ENCODE measurements around the gene NCOA7. TPM values are rescaled to one million over a fixed set of nuclear protein-coding genes. Genes with fewer than 3 reads are reported as not detected.
A peak's percentile ranks its signal among the peaks of the same experiment; 100 is the strongest.

Gene NCOA7
- total and polyA plus RNA-seq, 9 of the 15 experiments (the other 6 are each of a cell fraction or from before 2014, with no cell fraction given): 5.8 to 14.6 (median 9.3) TPM

DNA sequence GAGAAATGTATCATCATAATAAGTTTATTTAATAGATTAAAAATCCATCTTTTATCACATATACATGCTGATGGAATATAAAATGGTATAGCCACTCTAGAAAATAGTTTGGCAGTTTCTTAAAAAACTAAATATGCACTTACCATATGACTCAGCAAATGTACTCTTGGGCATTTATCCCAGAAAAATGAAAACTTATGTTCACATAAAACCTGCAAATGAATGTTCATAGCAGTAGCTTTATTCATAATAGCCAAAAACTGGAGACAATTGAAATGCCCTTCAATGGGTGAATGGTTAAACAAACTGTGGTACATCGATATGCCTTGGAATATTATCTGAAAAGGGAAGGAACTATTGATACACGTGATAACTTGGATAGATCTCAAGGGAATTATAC is 6.4 kb upstream of the NCOA7 start:
- no peak overlapping the region; the same call in 1 of the 2 replicates for H3K4me2 ChIP-seq (ENCODE audit: insufficient read depth, low read length)
- intact Hi-C loops (cut with micrococcal nuclease) (loop anchor here (5.0 to 10.0 kb wide), 4 partner anchors 123 to 820 kb away; partner anchors contain the start of gene RNF217), in situ Hi-C loops (cut with MboI) (loop anchor here (10.0 kb wide), 1 partner anchor 1490 kb away; no protein-coding TSS in a partner anchor)
- H4K20me1 ChIP-seq (replicated peaks; ENCODE audit: control insufficient read depth, insufficient read depth, low read length): no peaks in the 10 kb centered on the region
- POLR2A ChIA-PET: interaction anchor here (0.9 kb wide), 1 partner anchor 202 kb away, joined by 3 read pairs; the partner anchor contains the start of gene TRMT11
- WGBS (ENCODE audit: insufficient coverage, low coverage, missing lambda C conversion rate): 63% methylated on average over 2 of the region's 2 CpGs
- no peak overlapping the region for H2AFZ ChIP-seq (ENCODE audit: low read depth, low read length)
- no peak overlapping the region for H3K27ac ChIP-seq (ENCODE audit: extremely low read depth, low read depth, low read length)
- DNase-seq (ENCODE audit: extremely low read depth in 1 of 4, low spot score in 3 of 4) (no peak), FAIRE-seq (no peak), ATAC-seq (no peak)
- no peak overlapping the region for H3K4me3 ChIP-seq
- no peaks in the 10 kb centered on the region for H3K27me3 ChIP-seq (ENCODE audit: control insufficient read depth in 2 of 2, insufficient read depth in 2 of 2, low read length in 2 of 2)
- peaks cover 4 to 10% of the 10 kb centered on the region in 2 experiments; a peak in 4 of 5 replicates for H3K4me1 ChIP-seq (replicated peaks in 1 of 2; ENCODE audit: control insufficient read depth in 2 of 2, insufficient read depth in 2 of 2, low read length in 2 of 2)
- H3K36me3 ChIP-seq (ENCODE audit: control insufficient read depth, insufficient read depth, low read length): peaks cover 7% of the 10 kb centered on the region; the same call in 2 of the 3 replicates
- H3K79me2 ChIP-seq (ENCODE audit: control insufficient read depth, insufficient read depth, low read length): peaks cover 32% of the 10 kb centered on the region
- H3K9ac ChIP-seq (ENCODE audit: insufficient read depth in 1 of 2, low read depth in 2 of 2, low read length in 2 of 2): no peak overlapping the region
- H3K9me3 ChIP-seq (replicated peaks; ENCODE audit: control insufficient read depth, insufficient read depth, low read depth, low read length): no peaks in the 10 kb centered on the region
- BruUV-seq (replicated peaks): no TSS peak
- CTCF ChIA-PET (ENCODE audit: low intra/inter-chr PET ratio): no interaction called here
- H3K9me1 ChIP-seq (ENCODE audit: control insufficient read depth, insufficient read depth, low read length): no peaks in the 10 kb centered on the region
- TF ChIP-seq PRPF4 (IDR thresholded peaks at IDR 0.05; ENCODE audit: insufficient read depth, low read depth, low read length, poor library complexity, severe bottlenecking) (no peak), RBM15 (IDR thresholded peaks at IDR 0.05; ENCODE audit: insufficient read depth, low read length) (no peak), NFE2L1 (tag; IDR thresholded peaks at IDR 0.05; ENCODE audit: borderline replicate concordance, low read depth) (peak; percentile 48; the same call in 1 of the 2 replicates), MAFG (tag; conservative IDR thresholded peaks at IDR 0.05) (peak; percentile 81), DPF2 (IDR thresholded peaks at IDR 0.05) (no peak), PTRF (tag; IDR thresholded peaks at IDR 0.05) (no peak), C11orf30 (IDR thresholded peaks at IDR 0.05; ENCODE audit: low read depth) (peak; percentile 77; the same call in 1 of the 2 replicates), ZNF696 (CRISPR knock-in tag; conservative IDR thresholded peaks at IDR 0.05) (no peak), CXXC5 (CRISPR knock-in tag; IDR thresholded peaks at IDR 0.05) (no peak), EHMT2 (IDR thresholded peaks at IDR 0.05) (no peak), ZFPM2 (CRISPR knock-in tag; IDR thresholded peaks at IDR 0.05) (no peak), CLOCK (CRISPR knock-in tag; IDR thresholded peaks at IDR 0.05; ENCODE audit: borderline replicate concordance) (no peak), MAFK (IDR thresholded peaks at IDR 0.05; ENCODE audit: low read length) (peak; percentile 49; the same call in 1 of the 2 replicates), NFE2 (IDR thresholded peaks at IDR 0.05; ENCODE audit: low read depth) (peak; percentile 79), TBL1XR1 (IDR thresholded peaks at IDR 0.05; ENCODE audit: low read length in 2 of 2) (no peak)
- TF ChIP-seq, protein P1, sequence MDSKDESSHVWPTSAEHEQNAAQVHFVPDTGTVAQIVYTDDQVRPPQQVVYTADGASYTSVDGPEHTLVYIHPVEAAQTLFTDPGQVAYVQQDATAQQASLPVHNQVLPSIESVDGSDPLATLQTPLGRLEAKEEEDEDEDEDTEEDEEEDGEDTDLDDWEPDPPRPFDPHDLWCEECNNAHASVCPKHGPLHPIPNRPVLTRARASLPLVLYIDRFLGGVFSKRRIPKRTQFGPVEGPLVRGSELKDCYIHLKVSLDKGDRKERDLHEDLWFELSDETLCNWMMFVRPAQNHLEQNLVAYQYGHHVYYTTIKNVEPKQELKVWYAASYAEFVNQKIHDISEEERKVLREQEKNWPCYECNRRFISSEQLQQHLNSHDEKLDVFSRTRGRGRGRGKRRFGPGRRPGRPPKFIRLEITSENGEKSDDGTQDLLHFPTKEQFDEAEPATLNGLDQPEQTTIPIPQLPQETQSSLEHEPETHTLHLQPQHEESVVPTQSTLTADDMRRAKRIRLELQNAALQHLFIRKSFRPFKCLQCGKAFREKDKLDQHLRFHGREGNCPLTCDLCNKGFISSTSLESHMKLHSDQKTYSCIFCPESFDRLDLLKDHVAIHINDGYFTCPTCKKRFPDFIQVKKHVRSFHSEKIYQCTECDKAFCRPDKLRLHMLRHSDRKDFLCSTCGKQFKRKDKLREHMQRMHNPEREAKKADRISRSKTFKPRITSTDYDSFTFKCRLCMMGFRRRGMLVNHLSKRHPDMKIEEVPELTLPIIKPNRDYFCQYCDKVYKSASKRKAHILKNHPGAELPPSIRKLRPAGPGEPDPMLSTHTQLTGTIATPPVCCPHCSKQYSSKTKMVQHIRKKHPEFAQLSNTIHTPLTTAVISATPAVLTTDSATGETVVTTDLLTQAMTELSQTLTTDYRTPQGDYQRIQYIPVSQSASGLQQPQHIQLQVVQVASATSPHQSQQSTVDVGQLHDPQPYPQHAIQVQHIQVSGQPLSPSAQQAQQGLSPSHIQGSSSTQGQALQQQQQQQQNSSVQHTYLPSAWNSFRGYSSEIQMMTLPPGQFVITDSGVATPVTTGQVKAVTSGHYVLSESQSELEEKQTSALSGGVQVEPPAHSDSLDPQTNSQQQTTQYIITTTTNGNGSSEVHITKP (IDR thresholded peaks at IDR 0.05; ENCODE audit: partially characterized antibody): no peak
- TF ChIP-seq, protein P2, sequence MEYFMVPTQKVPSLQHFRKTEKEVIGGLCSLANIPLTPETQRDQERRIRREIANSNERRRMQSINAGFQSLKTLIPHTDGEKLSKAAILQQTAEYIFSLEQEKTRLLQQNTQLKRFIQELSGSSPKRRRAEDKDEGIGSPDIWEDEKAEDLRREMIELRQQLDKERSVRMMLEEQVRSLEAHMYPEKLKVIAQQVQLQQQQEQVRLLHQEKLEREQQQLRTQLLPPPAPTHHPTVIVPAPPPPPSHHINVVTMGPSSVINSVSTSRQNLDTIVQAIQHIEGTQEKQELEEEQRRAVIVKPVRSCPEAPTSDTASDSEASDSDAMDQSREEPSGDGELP (CRISPR knock-in tag; IDR thresholded peaks at IDR 0.05; ENCODE audit: borderline replicate concordance): no peak
